ENCODE results near the gene PDIA5. TPM values are rescaled to one million over a fixed set of nuclear protein-coding genes. Genes with fewer than 3 reads are reported as not detected.

PDIA5 gene
- total RNA-seq, 1 experiment from 2014 or later: 41.5 TPM

- DNase-seq (ENCODE audit: low spot score): no peak
- ChIA-PET CTCF (interaction anchor here (0.9 to 2.2 kb wide), 9 partner anchors 11 to 554 kb away, joined by 3 to 9 read pairs (median 3); partner anchors contain the start of gene SEMA5B), POLR2A (no interaction called here)
- Mint-ChIP-seq H3K9me3 (no peaks in the 10 kb centered on the region), H3K36me3 (peaks cover 38% of the 10 kb centered on the region), H3K27me3 (ENCODE audit: low read depth) (no peaks in the 10 kb centered on the region), H3K27ac (peak overlapping the region; percentile 97), H3K4me1 (peaks cover 29% of the 10 kb centered on the region), H3K4me3 (no peak overlapping the region)
- ATAC-seq: peak; percentile 79
- no peak for TF ChIP-seq NR2C2 (CRISPR knock-in tag; IDR thresholded peaks at IDR 0.05)
- TF ChIP-seq, protein P1, sequence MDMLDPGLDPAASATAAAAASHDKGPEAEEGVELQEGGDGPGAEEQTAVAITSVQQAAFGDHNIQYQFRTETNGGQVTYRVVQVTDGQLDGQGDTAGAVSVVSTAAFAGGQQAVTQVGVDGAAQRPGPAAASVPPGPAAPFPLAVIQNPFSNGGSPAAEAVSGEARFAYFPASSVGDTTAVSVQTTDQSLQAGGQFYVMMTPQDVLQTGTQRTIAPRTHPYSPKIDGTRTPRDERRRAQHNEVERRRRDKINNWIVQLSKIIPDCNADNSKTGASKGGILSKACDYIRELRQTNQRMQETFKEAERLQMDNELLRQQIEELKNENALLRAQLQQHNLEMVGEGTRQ (CRISPR knock-in tag; IDR thresholded peaks at IDR 0.05): no peak
- no peak for TF ChIP-seq NFE2L1 (CRISPR knock-in tag; IDR thresholded peaks at IDR 0.05)
- no peak for TF ChIP-seq TP53 (CRISPR knock-in tag; IDR thresholded peaks at IDR 0.05)
- TF ChIP-seq, protein P2, sequence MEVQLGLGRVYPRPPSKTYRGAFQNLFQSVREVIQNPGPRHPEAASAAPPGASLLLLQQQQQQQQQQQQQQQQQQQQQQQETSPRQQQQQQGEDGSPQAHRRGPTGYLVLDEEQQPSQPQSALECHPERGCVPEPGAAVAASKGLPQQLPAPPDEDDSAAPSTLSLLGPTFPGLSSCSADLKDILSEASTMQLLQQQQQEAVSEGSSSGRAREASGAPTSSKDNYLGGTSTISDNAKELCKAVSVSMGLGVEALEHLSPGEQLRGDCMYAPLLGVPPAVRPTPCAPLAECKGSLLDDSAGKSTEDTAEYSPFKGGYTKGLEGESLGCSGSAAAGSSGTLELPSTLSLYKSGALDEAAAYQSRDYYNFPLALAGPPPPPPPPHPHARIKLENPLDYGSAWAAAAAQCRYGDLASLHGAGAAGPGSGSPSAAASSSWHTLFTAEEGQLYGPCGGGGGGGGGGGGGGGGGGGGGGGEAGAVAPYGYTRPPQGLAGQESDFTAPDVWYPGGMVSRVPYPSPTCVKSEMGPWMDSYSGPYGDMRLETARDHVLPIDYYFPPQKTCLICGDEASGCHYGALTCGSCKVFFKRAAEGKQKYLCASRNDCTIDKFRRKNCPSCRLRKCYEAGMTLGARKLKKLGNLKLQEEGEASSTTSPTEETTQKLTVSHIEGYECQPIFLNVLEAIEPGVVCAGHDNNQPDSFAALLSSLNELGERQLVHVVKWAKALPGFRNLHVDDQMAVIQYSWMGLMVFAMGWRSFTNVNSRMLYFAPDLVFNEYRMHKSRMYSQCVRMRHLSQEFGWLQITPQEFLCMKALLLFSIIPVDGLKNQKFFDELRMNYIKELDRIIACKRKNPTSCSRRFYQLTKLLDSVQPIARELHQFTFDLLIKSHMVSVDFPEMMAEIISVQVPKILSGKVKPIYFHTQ (CRISPR knock-in tag; IDR thresholded peaks at IDR 0.05): no peak
- TF ChIP-seq ZBTB43 (CRISPR knock-in tag; IDR thresholded peaks at IDR 0.05): no peak
- TF ChIP-seq ZNF138 (CRISPR knock-in tag; conservative IDR thresholded peaks at IDR 0.05): no peak
- TF ChIP-seq PRRX2 (CRISPR knock-in tag; IDR thresholded peaks at IDR 0.05): no peak
- TF ChIP-seq TCF7 (CRISPR knock-in tag; IDR thresholded peaks at IDR 0.05; ENCODE audit: low read depth): no peak
- TF ChIP-seq ATF1 (CRISPR knock-in tag; IDR thresholded peaks at IDR 0.05): no peak
- TF ChIP-seq KAT7 (CRISPR knock-in tag; IDR thresholded peaks at IDR 0.05; ENCODE audit: borderline replicate concordance): no peak
- TF ChIP-seq HMGA2 (CRISPR knock-in tag; IDR thresholded peaks at IDR 0.05): no peak
These were observed 31.9 kb downstream of the PDIA5 start for GRCh38 chr3:123098426-123099330.

DNA sequence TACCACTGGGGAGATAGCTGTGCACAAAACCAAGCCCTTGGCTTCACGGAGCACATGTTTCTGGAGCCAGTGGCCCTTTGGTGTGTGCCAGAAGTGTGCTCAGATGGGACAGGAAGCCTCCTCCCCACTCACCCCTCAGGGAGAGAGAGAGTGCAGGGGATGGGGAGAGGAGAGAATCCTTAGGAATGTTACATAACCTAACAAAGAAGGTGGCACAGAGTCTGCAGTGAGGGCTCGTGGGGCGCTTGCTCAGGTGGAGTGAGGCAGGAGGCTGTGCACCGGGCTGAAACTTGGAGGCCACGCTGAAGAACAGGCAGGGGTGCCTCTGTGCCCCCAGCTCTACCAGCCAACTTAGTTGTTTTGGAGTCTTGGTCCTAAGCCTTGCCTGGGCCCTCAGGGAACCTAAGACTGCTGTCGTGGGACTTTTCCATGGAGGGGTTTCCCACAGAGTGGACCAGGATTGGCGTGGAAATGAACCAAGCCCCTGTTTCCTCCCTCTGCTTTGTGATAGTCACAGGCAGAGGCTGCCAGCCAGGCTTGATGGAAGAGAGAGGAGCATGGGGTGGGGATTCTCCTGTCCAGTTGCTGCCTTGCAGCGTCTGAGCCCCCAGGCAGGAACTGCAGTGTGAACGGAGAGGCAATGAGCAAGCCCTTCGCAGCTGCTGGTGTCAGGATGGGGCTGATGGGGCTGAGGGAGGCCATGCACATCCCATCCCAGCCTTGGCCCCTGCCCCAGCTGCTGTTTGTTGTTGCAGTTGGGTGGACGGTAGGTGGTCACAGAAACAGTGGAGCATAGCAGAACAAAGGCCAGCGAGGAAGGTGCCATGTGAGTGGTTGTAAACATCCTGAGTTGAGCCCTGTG is 32.7 kb downstream of the PDIA5 start:
- H3K27ac Mint-ChIP-seq: peak overlapping the region; percentile 97
- no peak overlapping the region for H3K4me3 Mint-ChIP-seq
- TF ChIP-seq, protein P3, sequence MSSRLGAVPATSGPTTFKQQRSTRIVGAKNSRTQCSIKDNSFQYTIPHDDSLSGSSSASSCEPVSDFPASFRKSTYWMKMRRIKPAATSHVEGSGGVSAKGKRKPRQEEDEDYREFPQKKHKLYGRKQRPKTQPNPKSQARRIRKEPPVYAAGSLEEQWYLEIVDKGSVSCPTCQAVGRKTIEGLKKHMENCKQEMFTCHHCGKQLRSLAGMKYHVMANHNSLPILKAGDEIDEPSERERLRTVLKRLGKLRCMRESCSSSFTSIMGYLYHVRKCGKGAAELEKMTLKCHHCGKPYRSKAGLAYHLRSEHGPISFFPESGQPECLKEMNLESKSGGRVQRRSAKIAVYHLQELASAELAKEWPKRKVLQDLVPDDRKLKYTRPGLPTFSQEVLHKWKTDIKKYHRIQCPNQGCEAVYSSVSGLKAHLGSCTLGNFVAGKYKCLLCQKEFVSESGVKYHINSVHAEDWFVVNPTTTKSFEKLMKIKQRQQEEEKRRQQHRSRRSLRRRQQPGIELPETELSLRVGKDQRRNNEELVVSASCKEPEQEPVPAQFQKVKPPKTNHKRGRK (CRISPR knock-in tag; IDR thresholded peaks at IDR 0.05; ENCODE audit: borderline replicate concordance): no peak
- TF ChIP-seq, protein P4, sequence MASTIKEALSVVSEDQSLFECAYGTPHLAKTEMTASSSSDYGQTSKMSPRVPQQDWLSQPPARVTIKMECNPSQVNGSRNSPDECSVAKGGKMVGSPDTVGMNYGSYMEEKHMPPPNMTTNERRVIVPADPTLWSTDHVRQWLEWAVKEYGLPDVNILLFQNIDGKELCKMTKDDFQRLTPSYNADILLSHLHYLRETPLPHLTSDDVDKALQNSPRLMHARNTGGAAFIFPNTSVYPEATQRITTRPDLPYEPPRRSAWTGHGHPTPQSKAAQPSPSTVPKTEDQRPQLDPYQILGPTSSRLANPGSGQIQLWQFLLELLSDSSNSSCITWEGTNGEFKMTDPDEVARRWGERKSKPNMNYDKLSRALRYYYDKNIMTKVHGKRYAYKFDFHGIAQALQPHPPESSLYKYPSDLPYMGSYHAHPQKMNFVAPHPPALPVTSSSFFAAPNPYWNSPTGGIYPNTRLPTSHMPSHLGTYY (CRISPR knock-in tag; IDR thresholded peaks at IDR 0.05): no peak
- TF ChIP-seq STAT6 (CRISPR knock-in tag; conservative IDR thresholded peaks at IDR 0.05; ENCODE audit: low read depth): no peak
- TF ChIP-seq ETV6 (CRISPR knock-in tag; IDR thresholded peaks at IDR 0.05): no peak
- no peak for TF ChIP-seq ZNF423 (CRISPR knock-in tag; IDR thresholded peaks at IDR 0.05)
- TF ChIP-seq SOX15 (CRISPR knock-in tag; IDR thresholded peaks at IDR 0.05): no peak
- no peak for TF ChIP-seq ZNF671 (CRISPR knock-in tag; IDR thresholded peaks at IDR 0.05)
- TF ChIP-seq, protein P5, sequence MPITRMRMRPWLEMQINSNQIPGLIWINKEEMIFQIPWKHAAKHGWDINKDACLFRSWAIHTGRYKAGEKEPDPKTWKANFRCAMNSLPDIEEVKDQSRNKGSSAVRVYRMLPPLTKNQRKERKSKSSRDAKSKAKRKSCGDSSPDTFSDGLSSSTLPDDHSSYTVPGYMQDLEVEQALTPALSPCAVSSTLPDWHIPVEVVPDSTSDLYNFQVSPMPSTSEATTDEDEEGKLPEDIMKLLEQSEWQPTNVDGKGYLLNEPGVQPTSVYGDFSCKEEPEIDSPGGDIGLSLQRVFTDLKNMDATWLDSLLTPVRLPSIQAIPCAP (CRISPR knock-in tag; IDR thresholded peaks at IDR 0.05): no peak

More for the DNA sequence above, 32.7 kb downstream of the PDIA5 start:
- Mint-ChIP-seq H3K9me3 (no peaks in the 10 kb centered on the region), H3K27me3 (ENCODE audit: low read depth) (no peaks in the 10 kb centered on the region), H3K36me3 (peaks cover 41% of the 10 kb centered on the region), H3K4me1 (peaks cover 29% of the 10 kb centered on the region)
- ChIA-PET CTCF (interaction anchor here (1.0 to 2.2 kb wide), 3 partner anchors 14 to 156 kb away, joined by 4 to 6 read pairs (median 5); no protein-coding TSS in a partner anchor), POLR2A (no interaction called here)
- DNase-seq (ENCODE audit: low spot score) (no peak), ATAC-seq (peak; percentile 38)

Data from WTC11 (cell line).